OCI-LY1 (cell line): ENCODE data around the gene HAS3.

Experiments
- CTCF ChIP-seq: fragments of 200-600 bp; sonication (generic), shearing (Covaris generic); IDR thresholded peaks from 2 replicates; pipeline ENCODE4 v1.5.1; 2017; ENCODE audit warnings: mild to moderate bottlenecking, antibody characterized with exemption, low read length, moderate library complexity, mixed read lengths
- EZH2 ChIP-seq: fragments of 200-600 bp; sonication (generic), shearing (Covaris generic); IDR thresholded peaks from 2 replicates; pipeline ENCODE4 v1.8.0; 2017; ENCODE audit warnings: borderline replicate concordance, mixed run types, mild to moderate bottlenecking, antibody characterized with exemption, low read length, moderate library complexity, mixed read lengths

DNA sequence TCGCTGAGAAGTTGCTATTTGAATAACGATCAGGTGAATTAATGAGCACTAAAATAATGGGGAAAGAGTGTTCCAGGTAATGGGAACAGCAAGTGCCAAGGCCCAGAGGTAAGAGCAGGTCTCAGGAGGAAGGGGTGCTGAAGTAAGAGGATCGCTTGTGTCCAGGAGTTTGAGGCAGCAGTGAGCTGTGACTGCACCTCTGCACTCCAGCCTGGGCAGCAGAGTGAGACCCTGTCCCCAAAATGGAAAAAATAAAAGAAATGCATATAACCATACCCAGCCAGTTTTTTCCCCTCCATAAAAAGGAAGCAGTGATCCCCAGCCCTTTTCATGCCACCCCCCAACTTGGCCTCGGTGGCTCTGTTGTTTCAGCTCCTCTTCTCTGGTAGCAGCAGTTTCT lies 16.8 kb upstream of the HAS3 start:
- TF ChIP-seq CTCF (no peak), EZH2 (no peak)
